ENCODE results near the gene IGF2R.

DNA sequence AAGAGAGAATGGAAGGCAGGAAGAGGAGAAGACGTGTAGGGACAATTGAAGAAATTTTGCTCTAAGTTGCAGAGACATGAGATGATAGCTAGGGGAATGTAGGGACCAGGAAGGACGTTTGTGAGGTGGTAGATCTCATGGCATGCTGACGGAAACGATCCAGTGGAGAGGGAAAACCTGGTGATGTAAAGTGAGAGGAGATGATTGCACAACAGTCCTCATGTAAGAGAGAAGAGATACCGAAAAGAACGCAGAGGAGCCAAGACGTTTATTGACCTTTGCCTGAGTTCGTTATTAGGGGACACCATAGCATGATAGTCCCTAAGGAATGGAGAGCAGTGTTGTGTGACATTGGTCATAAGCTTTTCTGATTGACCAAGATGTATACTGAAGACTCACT lies 55.3 kb downstream of the IGF2R start:
- TF ChIP-seq, protein P1, sequence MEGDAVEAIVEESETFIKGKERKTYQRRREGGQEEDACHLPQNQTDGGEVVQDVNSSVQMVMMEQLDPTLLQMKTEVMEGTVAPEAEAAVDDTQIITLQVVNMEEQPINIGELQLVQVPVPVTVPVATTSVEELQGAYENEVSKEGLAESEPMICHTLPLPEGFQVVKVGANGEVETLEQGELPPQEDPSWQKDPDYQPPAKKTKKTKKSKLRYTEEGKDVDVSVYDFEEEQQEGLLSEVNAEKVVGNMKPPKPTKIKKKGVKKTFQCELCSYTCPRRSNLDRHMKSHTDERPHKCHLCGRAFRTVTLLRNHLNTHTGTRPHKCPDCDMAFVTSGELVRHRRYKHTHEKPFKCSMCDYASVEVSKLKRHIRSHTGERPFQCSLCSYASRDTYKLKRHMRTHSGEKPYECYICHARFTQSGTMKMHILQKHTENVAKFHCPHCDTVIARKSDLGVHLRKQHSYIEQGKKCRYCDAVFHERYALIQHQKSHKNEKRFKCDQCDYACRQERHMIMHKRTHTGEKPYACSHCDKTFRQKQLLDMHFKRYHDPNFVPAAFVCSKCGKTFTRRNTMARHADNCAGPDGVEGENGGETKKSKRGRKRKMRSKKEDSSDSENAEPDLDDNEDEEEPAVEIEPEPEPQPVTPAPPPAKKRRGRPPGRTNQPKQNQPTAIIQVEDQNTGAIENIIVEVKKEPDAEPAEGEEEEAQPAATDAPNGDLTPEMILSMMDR (IDR thresholded peaks at IDR 0.05), result no peak
- no peak for TF ChIP-seq POLR2A (IDR thresholded peaks at IDR 0.05)
- no peak for TF ChIP-seq POLR2AphosphoS5 (IDR thresholded peaks at IDR 0.05)

Measured in breast epithelium (tissue), 3 donors.